RWPE2 (cell line): ENCODE data around the gene MTMR11.

Experiments used
- ATAC-seq: fragments of 200-7000 bp; cut with Tn5 transposase; 3 replicates; pipeline ENCODE4 v1.9.1; 2021; ENCODE audit warnings: low read depth
- DNase-seq: peaks from one replicate; pipeline ENCODE4 v3.0.0-alpha.2; 2020; ENCODE audit warnings: low spot score
- H3K27ac ChIP-seq: fragments of 450-650 bp; 2 replicates; pipeline ENCODE4 v1.5.1; 2017; ENCODE audit warnings: mild to moderate bottlenecking; ENCODE audit not compliant: poor library complexity, severe bottlenecking
- H3K27me3 ChIP-seq: fragments of 250-450 bp; sonication (Bioruptor Pico); 2 replicates; pipeline ENCODE4 v1.5.1; 2021; ENCODE audit warnings: mild to moderate bottlenecking, moderate library complexity; ENCODE audit not compliant: insufficient read depth, poor library complexity, severe bottlenecking
- H3K36me3 ChIP-seq: fragments of 250-450 bp; sonication (Bioruptor Pico); 2 replicates; pipeline ENCODE4 v1.5.1; 2020; ENCODE audit warnings: low read depth, mild to moderate bottlenecking, moderate library complexity
- H3K4me1 ChIP-seq: fragments of 250-450 bp; sonication (Bioruptor Pico); 2 replicates; pipeline ENCODE4 v1.5.1; 2021; ENCODE audit warnings: mild to moderate bottlenecking, moderate library complexity; ENCODE audit not compliant: insufficient read depth, poor library complexity, severe bottlenecking
- H3K4me3 ChIP-seq: fragments of 250-450 bp; sonication (Bioruptor Pico); 2 replicates; pipeline ENCODE4 v1.5.1; 2021; ENCODE audit warnings: mild to moderate bottlenecking, moderate library complexity; ENCODE audit not compliant: severe bottlenecking
- H3K9me3 ChIP-seq: fragments of 250-450 bp; sonication (Bioruptor Pico); 2 replicates; pipeline ENCODE4 v1.5.1; 2021; ENCODE audit warnings: mild to moderate bottlenecking, moderate library complexity; ENCODE audit not compliant: severe bottlenecking
- TF ChIP-seq, protein P1 (sequence below): fragments of 450-650 bp; IDR thresholded peaks from one replicate; pipeline ENCODE4 v1.5.1; 2017; ENCODE audit warnings: mild to moderate bottlenecking, moderate library complexity; ENCODE audit not compliant: poor library complexity, severe bottlenecking

MTMR11 gene

DNA sequence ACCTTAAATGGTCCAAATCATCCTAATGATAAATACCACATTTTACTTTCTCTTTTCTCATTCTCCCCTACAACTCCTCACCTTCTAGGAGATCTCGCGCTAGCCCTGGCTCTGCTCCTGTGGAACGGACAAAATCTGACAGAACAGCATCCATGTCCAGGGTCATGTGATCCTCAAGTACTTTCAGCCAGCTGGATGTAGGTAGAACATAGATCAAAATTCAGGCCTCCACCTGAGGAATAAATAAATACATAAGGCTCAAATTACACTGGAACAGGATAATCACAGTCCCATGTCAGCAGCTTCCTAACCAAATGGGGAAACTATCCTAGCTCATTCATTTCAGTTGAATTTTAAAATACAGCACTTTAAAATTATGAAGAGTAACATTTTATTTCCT is 40.7 kb upstream of the MTMR11 start:
- Histone ChIP-seq H3K4me3 (no peak overlapping the region), H3K27me3 (no peaks in the 10 kb centered on the region), H3K9me3 (no peaks in the 10 kb centered on the region), H3K4me1 (peaks cover 21% of the 10 kb centered on the region), H3K36me3 (peaks cover 59% of the 10 kb centered on the region), H3K27ac (no peak overlapping the region)
- TF ChIP-seq, protein P1, sequence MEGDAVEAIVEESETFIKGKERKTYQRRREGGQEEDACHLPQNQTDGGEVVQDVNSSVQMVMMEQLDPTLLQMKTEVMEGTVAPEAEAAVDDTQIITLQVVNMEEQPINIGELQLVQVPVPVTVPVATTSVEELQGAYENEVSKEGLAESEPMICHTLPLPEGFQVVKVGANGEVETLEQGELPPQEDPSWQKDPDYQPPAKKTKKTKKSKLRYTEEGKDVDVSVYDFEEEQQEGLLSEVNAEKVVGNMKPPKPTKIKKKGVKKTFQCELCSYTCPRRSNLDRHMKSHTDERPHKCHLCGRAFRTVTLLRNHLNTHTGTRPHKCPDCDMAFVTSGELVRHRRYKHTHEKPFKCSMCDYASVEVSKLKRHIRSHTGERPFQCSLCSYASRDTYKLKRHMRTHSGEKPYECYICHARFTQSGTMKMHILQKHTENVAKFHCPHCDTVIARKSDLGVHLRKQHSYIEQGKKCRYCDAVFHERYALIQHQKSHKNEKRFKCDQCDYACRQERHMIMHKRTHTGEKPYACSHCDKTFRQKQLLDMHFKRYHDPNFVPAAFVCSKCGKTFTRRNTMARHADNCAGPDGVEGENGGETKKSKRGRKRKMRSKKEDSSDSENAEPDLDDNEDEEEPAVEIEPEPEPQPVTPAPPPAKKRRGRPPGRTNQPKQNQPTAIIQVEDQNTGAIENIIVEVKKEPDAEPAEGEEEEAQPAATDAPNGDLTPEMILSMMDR, result no peak
- no peak for ATAC-seq
- no peak for DNase-seq

DNA sequence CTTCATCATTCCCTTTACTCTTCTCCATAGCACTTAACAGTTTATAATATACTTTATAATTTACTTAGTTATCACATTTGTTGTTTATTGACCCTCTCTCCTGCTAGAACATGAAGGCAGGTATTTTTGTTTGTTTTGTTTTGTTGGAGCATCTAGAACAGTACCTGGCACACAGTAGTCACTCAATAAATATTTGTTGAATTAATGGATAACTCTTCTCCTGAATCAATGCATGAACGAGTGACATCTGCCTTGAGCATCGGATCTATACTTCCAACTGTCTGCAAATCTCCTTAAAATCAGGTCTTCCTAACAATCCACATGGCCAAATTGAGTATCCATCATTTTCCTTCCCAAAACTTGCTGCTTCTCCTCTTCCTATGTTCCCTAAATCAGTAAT is 35.9 kb upstream of the MTMR11 start:
- Histone ChIP-seq H3K4me3 (no peak overlapping the region), H3K27ac (no peak overlapping the region), H3K36me3 (peaks cover 80% of the 10 kb centered on the region), H3K4me1 (no peaks in the 10 kb centered on the region), H3K27me3 (no peaks in the 10 kb centered on the region), H3K9me3 (no peaks in the 10 kb centered on the region)
- ATAC-seq (no peak), DNase-seq (no peak)
- TF ChIP-seq, protein P1, result no peak

DNA sequence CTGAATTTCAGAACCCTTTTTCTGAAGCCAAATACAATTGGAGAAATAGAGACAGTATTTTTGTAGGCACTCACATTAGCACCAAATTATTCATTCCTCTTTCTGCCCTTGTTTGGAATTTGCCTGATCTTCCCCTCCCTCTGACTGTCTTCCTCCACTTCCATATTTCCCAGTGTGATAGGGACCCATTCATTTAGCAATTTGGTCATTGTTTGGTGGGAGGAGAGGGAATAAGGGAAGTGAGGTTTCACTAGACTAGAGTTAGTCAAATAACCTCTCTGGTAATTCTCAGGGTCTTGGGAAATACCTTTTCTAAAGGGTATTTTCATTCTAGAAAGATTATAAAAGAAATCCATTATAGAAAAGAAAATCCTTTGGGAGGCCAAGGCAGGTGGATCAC is 31.0 kb upstream of the MTMR11 start:
- no peaks in the 10 kb centered on the region for H3K9me3 ChIP-seq
- no peak for ATAC-seq
- peaks cover 83% of the 10 kb centered on the region for H3K36me3 ChIP-seq
- no peaks in the 10 kb centered on the region for H3K4me1 ChIP-seq
- no peak overlapping the region for H3K4me3 ChIP-seq
- TF ChIP-seq, protein P1, result no peak
- no peak overlapping the region for H3K27ac ChIP-seq
- no peaks in the 10 kb centered on the region for H3K27me3 ChIP-seq
- no peak for DNase-seq

DNA sequence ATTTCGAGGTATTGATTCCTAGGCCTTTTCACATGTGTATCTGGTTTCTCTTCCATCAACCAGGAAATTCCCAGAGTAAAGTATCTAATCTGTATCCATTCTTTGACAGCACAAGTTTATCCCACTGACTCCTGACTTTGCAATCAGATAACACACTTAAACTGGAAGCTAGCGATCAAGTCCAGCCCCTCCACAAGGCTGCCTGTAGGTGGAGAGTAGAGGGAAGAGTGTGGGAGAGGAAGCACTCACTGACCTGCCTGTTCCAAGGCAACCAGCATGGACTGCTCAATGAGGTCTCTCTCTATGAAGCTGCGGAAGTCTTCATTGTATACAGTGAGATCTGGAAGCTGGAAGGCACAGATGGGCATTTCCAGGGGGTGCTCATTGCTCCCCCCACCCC is 30.4 kb upstream of the MTMR11 start:
- Histone ChIP-seq H3K9me3 (no peaks in the 10 kb centered on the region), H3K4me1 (no peaks in the 10 kb centered on the region), H3K36me3 (peaks cover 80% of the 10 kb centered on the region), H3K27ac (no peak overlapping the region), H3K27me3 (no peaks in the 10 kb centered on the region), H3K4me3 (no peak overlapping the region)
- TF ChIP-seq, protein P1, result no peak
- ATAC-seq (no peak), DNase-seq (no peak)

DNA sequence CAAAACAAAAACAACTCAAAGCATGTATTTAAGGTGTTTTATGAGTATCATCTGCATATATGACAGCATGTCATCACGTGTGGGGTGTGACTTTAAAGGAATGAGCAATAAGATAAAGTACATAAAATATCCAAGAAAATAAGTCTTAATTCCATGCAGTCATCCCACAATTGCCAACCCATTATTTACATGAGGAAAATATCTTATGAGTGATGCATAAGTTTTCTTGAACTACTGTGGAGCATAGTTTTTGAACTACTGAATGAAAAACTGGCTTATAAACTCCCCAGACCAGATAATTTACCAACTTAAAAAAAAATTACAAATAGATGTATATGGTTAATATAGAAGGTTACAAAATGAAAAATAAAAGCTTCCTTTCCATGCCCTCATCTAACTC is 29.7 kb upstream of the MTMR11 start:
- ATAC-seq, result no peak
- TF ChIP-seq, protein P1, result no peak
- Histone ChIP-seq H3K36me3 (peaks cover 79% of the 10 kb centered on the region), H3K27ac (no peak overlapping the region), H3K4me3 (no peak overlapping the region), H3K9me3 (no peaks in the 10 kb centered on the region), H3K27me3 (no peaks in the 10 kb centered on the region), H3K4me1 (no peaks in the 10 kb centered on the region)
- DNase-seq, result no peak
